ENCODE results near the gene SBK1. TPM values are rescaled to one million over a fixed set of nuclear protein-coding genes. Genes with fewer than 3 reads are reported as not detected.

Gene SBK1
- total and polyA plus RNA-seq, 10 donors = 0.30 to 2.8 (median 1.7) TPM

GRCh38 chr16:28290859-28291254 lies 1.5 kb upstream of the SBK1 start:
- 84 to 90% (median 89%) methylated on average over 11 of the region's 11 CpGs for WGBS, 5 donors
- no peak overlapping the region for H3K27ac ChIP-seq
- H3K4me1 ChIP-seq = peaks cover 5 to 42% (median 22%) of the 10 kb centered on the region in 6 donors
- TF ChIP-seq POLR2A (IDR thresholded peaks at IDR 0.05) (no peak), POLR2AphosphoS5 (IDR thresholded peaks at IDR 0.05) (no peak), CTCF (IDR thresholded peaks at IDR 0.05 in 8 of 11, conservative IDR thresholded peaks at IDR 0.05 in 3 of 11) (no peak)
- no peaks in the 10 kb centered on the region for H3K36me3 ChIP-seq
- H3K4me3 ChIP-seq = no peak overlapping the region
- no peaks in the 10 kb centered on the region for H3K9me3 ChIP-seq
- intact Hi-C loops (cut with DNase I; ENCODE audit: low total_unique reads) = no loop called here
- no peak for DNase-seq
- peaks cover 0 to 28% (median 10%) of the 10 kb centered on the region in 7 donors for H3K27me3 ChIP-seq (replicated peaks in 1 of 7)

GRCh38 chr16:28292731-28293600 lies 641 bp downstream of the SBK1 start:
- Histone ChIP-seq H3K4me3 (peak overlapping the region; percentile 49 to 79 (median 56)), H3K36me3 (no peaks in the 10 kb centered on the region), H3K4me1 (peaks cover 5 to 56% (median 23%) of the 10 kb centered on the region in 6 donors), H3K9me3 (no peaks in the 10 kb centered on the region), H3K27me3 (replicated peaks in 1 of 7) (peaks cover 0 to 28% (median 10%) of the 10 kb centered on the region in 7 donors), H3K27ac (peak overlapping the region in 5 of 8 donors; percentile 49 to 86 (median 75))
- TF ChIP-seq POLR2AphosphoS5 (IDR thresholded peaks at IDR 0.05) (no peak), CTCF (IDR thresholded peaks at IDR 0.05 in 8 of 11, conservative IDR thresholded peaks at IDR 0.05 in 3 of 11) (no peak), POLR2A (IDR thresholded peaks at IDR 0.05) (no peak)
- DNase-seq = peak; percentile 88
- intact Hi-C loops (cut with DNase I; ENCODE audit: low total_unique reads) = no loop called here
- 1 to 5% (median 2%) methylated on average over 9 to 60 of the region's 60 CpGs for WGBS, 5 donors

GRCh38 chr16:28293601-28293960 lies 1.3 kb downstream of the SBK1 start:
- peak overlapping the region in 2 of 8 donors; percentile 77 to 86 for H3K27ac ChIP-seq
- intact Hi-C loops (cut with DNase I; ENCODE audit: low total_unique reads) = no loop called here
- H3K9me3 ChIP-seq = no peaks in the 10 kb centered on the region
- no peak for TF ChIP-seq CTCF (IDR thresholded peaks at IDR 0.05 in 8 of 11, conservative IDR thresholded peaks at IDR 0.05 in 3 of 11)
- TF ChIP-seq POLR2AphosphoS5 (IDR thresholded peaks at IDR 0.05) = no peak
- no peak for TF ChIP-seq POLR2A (IDR thresholded peaks at IDR 0.05)
- 42 to 50% (median 47%) methylated on average over 10 of the region's 10 CpGs for WGBS, 5 donors
- no peaks in the 10 kb centered on the region for H3K36me3 ChIP-seq
- peaks cover 5 to 58% (median 23%) of the 10 kb centered on the region in 6 donors for H3K4me1 ChIP-seq
- H3K27me3 ChIP-seq (replicated peaks in 1 of 7) = peaks cover 0 to 28% (median 10%) of the 10 kb centered on the region in 7 donors
- H3K4me3 ChIP-seq = peak overlapping the region in 6 of 8 donors; percentile 50 to 79 (median 60)
- DNase-seq = no peak

GRCh38 chr16:28294201-28294600 lies 1.9 kb downstream of the SBK1 start:
- Histone ChIP-seq H3K4me3 (peak overlapping the region in 1 of 8 donors; percentile 79), H3K27ac (no peak overlapping the region), H3K4me1 (peaks cover 5 to 53% (median 21%) of the 10 kb centered on the region in 6 donors), H3K36me3 (no peaks in the 10 kb centered on the region), H3K9me3 (no peaks in the 10 kb centered on the region), H3K27me3 (replicated peaks in 1 of 7) (peaks cover 0 to 28% (median 10%) of the 10 kb centered on the region in 7 donors)
- no peak for TF ChIP-seq POLR2A (IDR thresholded peaks at IDR 0.05)
- no peak for TF ChIP-seq CTCF (IDR thresholded peaks at IDR 0.05 in 8 of 11, conservative IDR thresholded peaks at IDR 0.05 in 3 of 11)
- no peak for TF ChIP-seq POLR2AphosphoS5 (IDR thresholded peaks at IDR 0.05)
- intact Hi-C loops (cut with DNase I; ENCODE audit: low total_unique reads) = no loop called here
- DNase-seq = no peak
- 75 to 90% (median 90%) methylated on average over 5 to 6 of the region's 6 CpGs for WGBS, 5 donors

All from spleen (tissue), 11 donors.